ENCODE results near the gene DMRTC1.
"Not testable (repeated sequence)": the region's sequence is repeated elsewhere in the genome, so short reads cannot be mapped to it uniquely, and the experiment has no call there.

Gene DMRTC1

DNA sequence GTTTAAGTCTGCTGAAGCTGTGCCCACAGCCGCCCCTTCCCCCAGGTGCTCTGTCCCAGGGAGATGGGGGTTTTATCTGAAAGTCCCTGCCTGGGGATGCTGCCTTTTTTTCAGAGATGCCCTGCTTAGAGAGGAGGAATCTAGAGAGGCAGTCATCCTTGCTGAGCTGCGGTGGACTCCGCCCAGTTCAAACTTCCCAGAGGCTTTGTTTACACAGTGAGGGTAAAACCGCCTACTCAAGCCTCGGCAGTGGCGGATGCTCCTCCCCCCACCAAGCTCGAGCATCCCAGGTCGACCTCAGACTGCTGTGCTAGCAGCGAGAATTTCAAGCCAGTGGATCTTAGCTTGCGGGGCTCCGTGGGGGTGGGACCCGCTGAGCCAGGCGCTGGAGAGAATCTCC, 112.9 kb downstream of the DMRTC1 start:
- not testable (repeated sequence) for H3K4ac ChIP-seq (ENCODE audit: low read depth, low read length); H3K4me3 ChIP-seq (ENCODE audit: low read length); H4K5ac ChIP-seq (ENCODE audit: low read length); H4K8ac ChIP-seq (ENCODE audit: low read depth, low read length); H3K23ac ChIP-seq (ENCODE audit: low read length); H3K18ac ChIP-seq (ENCODE audit: low read length); H3K56ac ChIP-seq (ENCODE audit: low read length); H3K4me2 ChIP-seq (ENCODE audit: low read length); H3K9ac ChIP-seq (ENCODE audit: low read length); H3K79me2 ChIP-seq (ENCODE audit: control insufficient read depth, insufficient read depth, low read length); H3K27ac ChIP-seq (ENCODE audit: low read depth, low read length); H2AK5ac ChIP-seq (ENCODE audit: low read length); H3K36me3 ChIP-seq (ENCODE audit: control insufficient read depth, insufficient read depth, low read length); H3K27me3 ChIP-seq (ENCODE audit: insufficient read depth, low read length, poor library complexity); H3K4me1 ChIP-seq (ENCODE audit: control insufficient read depth, low read depth, low read length); H2BK15ac ChIP-seq (replicated peaks; ENCODE audit: low read depth); DNase-seq; H3K79me1 ChIP-seq (ENCODE audit: low read length); H2BK120ac ChIP-seq (ENCODE audit: low read depth, low read length); H2BK5ac ChIP-seq (ENCODE audit: low read length)
- WGBS (ENCODE audit: extremely low coverage, insufficient coverage, low lambda C conversion rate), result no CpG with 5 or more reads among the region's 13 CpGs

All from mesendoderm (in vitro differentiated cells).